ENCODE results near the gene TRPM3.

GRCh38 chr9:71130521-71130920 is 9.1 kb upstream of the TRPM3 start:
- TF ChIP-seq POLR2A (IDR thresholded peaks at IDR 0.05; ENCODE audit: control extremely low read depth in 1 of 2, low read depth in 2 of 2, low read length in 2 of 2) (no peak), CTCF (IDR thresholded peaks at IDR 0.05; ENCODE audit: control extremely low read depth in 1 of 3, insufficient read depth in 1 of 3, low read depth in 1 of 3, low read length in 3 of 3) (no peak), ZNF274 (IDR thresholded peaks at IDR 0.05; ENCODE audit: borderline replicate concordance, extremely low read depth, low read length) (no peak)
- TF ChIP-seq, protein P1, sequence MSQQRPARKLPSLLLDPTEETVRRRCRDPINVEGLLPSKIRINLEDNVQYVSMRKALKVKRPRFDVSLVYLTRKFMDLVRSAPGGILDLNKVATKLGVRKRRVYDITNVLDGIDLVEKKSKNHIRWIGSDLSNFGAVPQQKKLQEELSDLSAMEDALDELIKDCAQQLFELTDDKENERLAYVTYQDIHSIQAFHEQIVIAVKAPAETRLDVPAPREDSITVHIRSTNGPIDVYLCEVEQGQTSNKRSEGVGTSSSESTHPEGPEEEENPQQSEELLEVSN (IDR thresholded peaks at IDR 0.05): no peak

All from H1 (cell line).